GM23248 (cell line): ENCODE data around the gene AGMO.

ENCODE experiments used
- EZH2 ChIP-seq: fragments of 200-600 bp; sonication (generic); IDR thresholded peaks from 2 replicates; pipeline ENCODE4 v1.6.1; 2018; ENCODE audit warnings: antibody characterized with exemption, mild to moderate bottlenecking; ENCODE audit not compliant: insufficient read depth, poor library complexity, severe bottlenecking
- EZH2phosphoT487 ChIP-seq: fragments of 200-600 bp; sonication (generic); IDR thresholded peaks from 2 replicates; pipeline ENCODE4 v1.6.1; 2018; ENCODE audit warnings: antibody characterized with exemption, moderate library complexity, mild to moderate bottlenecking, low read depth; ENCODE audit not compliant: insufficient read depth

DNA sequence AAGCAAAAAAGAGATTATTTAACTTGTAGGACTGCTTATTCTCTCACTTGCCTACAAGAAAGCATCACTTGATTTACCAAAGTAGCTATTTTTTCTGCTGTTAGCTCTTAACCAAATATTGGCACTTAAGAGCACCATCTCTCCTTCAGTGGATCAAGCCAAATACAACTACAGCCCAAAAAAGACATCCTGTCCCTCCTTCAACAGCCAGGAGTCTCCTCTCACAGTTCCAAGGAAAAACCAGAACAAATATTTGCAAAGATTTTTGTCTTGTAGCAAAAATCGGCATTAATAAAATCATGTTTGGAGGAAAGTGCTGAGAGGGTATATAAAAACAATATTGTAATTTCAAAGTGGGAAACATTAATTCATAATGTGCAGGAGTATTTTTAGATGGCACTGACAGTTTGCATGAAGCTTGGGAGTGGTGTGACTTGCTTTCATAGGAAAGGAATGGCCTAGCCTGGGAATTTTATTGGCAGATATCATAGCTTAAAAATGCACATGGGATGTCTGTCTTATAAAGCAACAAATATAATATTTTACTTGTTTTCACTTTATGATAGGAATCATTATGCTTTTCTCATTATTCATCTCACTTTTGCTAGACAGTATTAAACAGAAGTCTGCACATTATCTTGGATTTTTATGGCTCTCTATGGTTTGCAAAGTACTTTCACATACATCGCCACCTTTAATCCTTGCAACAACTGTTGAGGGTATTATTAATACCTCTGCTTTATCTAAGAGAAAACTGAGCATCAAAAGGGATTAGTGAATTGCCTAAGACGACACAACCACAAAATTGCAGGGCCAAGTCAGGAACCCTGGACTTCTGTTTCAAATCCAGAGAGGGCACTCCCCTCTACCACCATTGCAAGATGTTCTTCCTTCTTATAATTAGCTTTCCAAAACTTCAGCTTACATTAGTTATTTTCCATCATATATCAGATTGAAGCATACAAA is 103.5 kb downstream of the AGMO start:
- TF ChIP-seq EZH2phosphoT487 (no peak), EZH2 (no peak)
